ENCODE results near the gene TMEM45A. TPM values are rescaled to one million over a fixed set of nuclear protein-coding genes. Genes with fewer than 3 reads are reported as not detected.

The TMEM45A gene
- 15.5 TPM for total RNA-seq

GRCh38 chr3:100492059-100493006, at the start of gene TMEM45A:
TSS of gene TMEM45A (plus strand) at chr3:100492619. CDS start at chr3:100555212, 62,593 bp downstream.

GRCh38 chr3:100609305-100609704, 116.9 kb downstream of the TMEM45A start, which contains the start of gene ADGRG7:
TSS of gene ADGRG7 (plus strand) at chr3:100609601. CDS start at chr3:100609857, 256 bp downstream.

Other genes with a start within 250 kb of the TMEM45A start
- gene TBC1D23, start 231.6 kb upstream of the TMEM45A start, total RNA-seq: 36.5 TPM
- gene NIT2, start 157.9 kb upstream of the TMEM45A start, total RNA-seq: 30.2 TPM
- 53.5 TPM for gene TOMM70, start 91.5 kb upstream of the TMEM45A start, total RNA-seq
- 5.1 TPM for gene LNP1, start 91.1 kb upstream of the TMEM45A start, total RNA-seq
- gene ADGRG7, start 117.0 kb downstream of the TMEM45A start, total RNA-seq: not detected
- gene TFG, start 216.9 kb downstream of the TMEM45A start, total RNA-seq: 70.5 TPM